ENCODE results near the gene IMMP2L. TPM values are rescaled to one million over a fixed set of nuclear protein-coding genes. Genes with fewer than 3 reads are reported as not detected.

Gene IMMP2L
- total and polyA plus RNA-seq, 4 donors, result 9.2 to 34.7 (median 11.1) TPM

GRCh38 chr7:111242141-111242755 is 320.0 kb downstream of the IMMP2L start:
- WGBS, 2 donors, result 71 to 79% methylated on average over 9 of the region's 9 CpGs
- Histone ChIP-seq H3K36me3 (ENCODE audit: control insufficient read depth in 4 of 4, insufficient read depth in 4 of 4, low read length in 4 of 4) (no peaks in the 10 kb centered on the region), H3K4me1 (ENCODE audit: control insufficient read depth in 5 of 5, insufficient read depth in 5 of 5, low read length in 5 of 5) (peaks cover 0 to 15% (median 0%) of the 10 kb centered on the region in 5 donors), H3K9me3 (ENCODE audit: control insufficient read depth in 4 of 4, insufficient read depth in 3 of 4, low read length in 3 of 4) (no peaks in the 10 kb centered on the region), H3K27ac (ENCODE audit: low read depth in 1 of 2, low read length in 1 of 2) (no peak overlapping the region), H3K9ac (ENCODE audit: insufficient read depth in 1 of 2, low read length in 2 of 2) (no peak overlapping the region), H3K4me3 (no peak overlapping the region), H3K27me3 (ENCODE audit: control insufficient read depth in 3 of 3, insufficient read depth in 3 of 3, low read length in 2 of 3) (no peaks in the 10 kb centered on the region)
- DNase-seq (no peak), ATAC-seq (ENCODE audit: insufficient read depth, low FRiP score) (no peak)
- TF ChIP-seq CTCF (IDR thresholded peaks at IDR 0.05; ENCODE audit: control extremely low read depth, extremely low read depth), result no peak

GRCh38 chr7:111240371-111240770 is 321.9 kb downstream of the IMMP2L start:
- ATAC-seq (ENCODE audit: insufficient read depth, low FRiP score), result no peak
- Histone ChIP-seq H3K27ac (ENCODE audit: low read depth in 1 of 2, low read length in 1 of 2) (peak overlapping the region in 1 of 2 donors; percentile 9), H3K36me3 (ENCODE audit: control insufficient read depth in 4 of 4, insufficient read depth in 4 of 4, low read length in 4 of 4) (no peaks in the 10 kb centered on the region), H3K4me3 (no peak overlapping the region), H3K27me3 (ENCODE audit: control insufficient read depth in 3 of 3, insufficient read depth in 3 of 3, low read length in 2 of 3) (no peaks in the 10 kb centered on the region), H3K9ac (ENCODE audit: insufficient read depth in 1 of 2, low read length in 2 of 2) (no peak overlapping the region), H3K9me3 (ENCODE audit: control insufficient read depth in 4 of 4, insufficient read depth in 3 of 4, low read length in 3 of 4) (no peaks in the 10 kb centered on the region), H3K4me1 (ENCODE audit: control insufficient read depth in 5 of 5, insufficient read depth in 5 of 5, low read length in 5 of 5) (peaks cover 0 to 15% (median 0%) of the 10 kb centered on the region in 5 donors)
- TF ChIP-seq CTCF (IDR thresholded peaks at IDR 0.05; ENCODE audit: control extremely low read depth, extremely low read depth), result no peak
- DNase-seq, result no peak
- 72 to 90% methylated on average over 4 of the region's 4 CpGs for WGBS, 2 donors

GRCh38 chr7:111239437-111239836 is 322.9 kb downstream of the IMMP2L start:
- WGBS, 2 donors, result 1 to 51% methylated on average over 1 of the region's 1 CpG
- Histone ChIP-seq H3K9ac (ENCODE audit: insufficient read depth in 1 of 2, low read length in 2 of 2) (no peak overlapping the region), H3K27ac (ENCODE audit: low read depth in 1 of 2, low read length in 1 of 2) (no peak overlapping the region), H3K27me3 (ENCODE audit: control insufficient read depth in 3 of 3, insufficient read depth in 3 of 3, low read length in 2 of 3) (no peaks in the 10 kb centered on the region), H3K4me1 (ENCODE audit: control insufficient read depth in 5 of 5, insufficient read depth in 5 of 5, low read length in 5 of 5) (peaks cover 0 to 15% (median 0%) of the 10 kb centered on the region in 5 donors), H3K36me3 (ENCODE audit: control insufficient read depth in 4 of 4, insufficient read depth in 4 of 4, low read length in 4 of 4) (no peaks in the 10 kb centered on the region), H3K4me3 (no peak overlapping the region), H3K9me3 (ENCODE audit: control insufficient read depth in 4 of 4, insufficient read depth in 3 of 4, low read length in 3 of 4) (no peaks in the 10 kb centered on the region)
- ATAC-seq (ENCODE audit: insufficient read depth, low FRiP score) (no peak), DNase-seq (no peak)
- no peak for TF ChIP-seq CTCF (IDR thresholded peaks at IDR 0.05; ENCODE audit: control extremely low read depth, extremely low read depth)

- DNase-seq, result peak in 2 of 3 donors; percentile 27 to 47
- WGBS, 2 donors, result 29 to 43% methylated on average over 1 of the region's 1 CpG
- Histone ChIP-seq H3K36me3 (ENCODE audit: control insufficient read depth in 4 of 4, insufficient read depth in 4 of 4, low read length in 4 of 4) (no peaks in the 10 kb centered on the region), H3K27ac (ENCODE audit: low read depth in 1 of 2, low read length in 1 of 2) (no peak overlapping the region), H3K4me1 (ENCODE audit: control insufficient read depth in 5 of 5, insufficient read depth in 5 of 5, low read length in 5 of 5) (peaks cover 0 to 15% (median 0%) of the 10 kb centered on the region in 5 donors), H3K9ac (ENCODE audit: insufficient read depth in 1 of 2, low read length in 2 of 2) (no peak overlapping the region), H3K4me3 (no peak overlapping the region), H3K27me3 (ENCODE audit: control insufficient read depth in 3 of 3, insufficient read depth in 3 of 3, low read length in 2 of 3) (no peaks in the 10 kb centered on the region), H3K9me3 (ENCODE audit: control insufficient read depth in 4 of 4, insufficient read depth in 3 of 4, low read length in 3 of 4) (no peaks in the 10 kb centered on the region)
- no peak for ATAC-seq (ENCODE audit: insufficient read depth, low FRiP score)
- TF ChIP-seq CTCF (IDR thresholded peaks at IDR 0.05; ENCODE audit: control extremely low read depth, extremely low read depth), result no peak
These were observed 323.4 kb downstream of the IMMP2L start for GRCh38 chr7:111238886-111239285.

Data from lung (tissue), 12 donors.